Measurements from ENCODE around the gene SMC3. TPM values are rescaled to one million over a fixed set of nuclear protein-coding genes. Genes with fewer than 3 reads are reported as not detected.
A peak's percentile ranks its signal among the peaks of the same experiment; 100 is the strongest.

Gene SMC3
- total RNA-seq, 1 experiment from 2014 or later: 64.3 TPM

GRCh38 chr10:110566472-110567200, 859 bp upstream of the SMC3 start:
- Histone ChIP-seq H4K20me1 (ENCODE audit: insufficient read depth) (peaks cover 15% of the 10 kb centered on the region; the same call in 1 of the 2 replicates), H3K27ac (ENCODE audit: low read depth, low read length) (peak overlapping the region; percentile 72), H3K4me2 (ENCODE audit: low read length) (peak overlapping the region; percentile 91), H3K36me3 (ENCODE audit: control insufficient read depth in 1 of 2, insufficient read depth in 2 of 2, low read length in 2 of 2) (peaks cover 2 to 10% of the 10 kb centered on the region in 2 experiments; a peak in 3 of 4 replicates), H3K9me2 (ENCODE audit: insufficient read depth) (no peaks in the 10 kb centered on the region), H3K79me2 (ENCODE audit: insufficient read depth, low read length) (peaks cover 41% of the 10 kb centered on the region), H3K9me3 (ENCODE audit: control insufficient read depth in 1 of 2, insufficient read depth in 1 of 2, low read depth in 1 of 2, low read length in 2 of 2) (no peaks in the 10 kb centered on the region), H3K9ac (ENCODE audit: low read length) (peak overlapping the region; percentile 86), H2AFZ (ENCODE audit: low read depth, low read length, poor library complexity, severe bottlenecking) (peak overlapping the region; percentile 89), H3K4me1 (ENCODE audit: control insufficient read depth in 1 of 2, insufficient read depth in 2 of 2, low read length in 2 of 2) (peaks cover 8 to 21% of the 10 kb centered on the region in 2 experiments; a peak in 3 of 4 replicates), H3K4me3 (replicated peaks in 1 of 2; ENCODE audit: low read depth in 1 of 2, low read length in 2 of 2) (peak overlapping the region; percentile 70 to 87), H3K27me3 (ENCODE audit: insufficient read depth, low read length) (no peaks in the 10 kb centered on the region)
- BruUV-seq (replicated peaks): TSS peak; percentile 99
- ChIA-PET CTCF (no interaction called here), POLR2A (no interaction called here), RAD21 (ENCODE audit: low non-redundant PET in 1 of 2, low total read pairs in 2 of 2, uncharacterized antibody in 2 of 2, unreplicated experiment in 2 of 2) (no interaction called here)
- no peak for ATAC-seq
- intact Hi-C loops (cut with micrococcal nuclease): loop anchor here (5.0 kb wide), 1 partner anchor 69 kb away; the partner anchor contains the start of gene DUSP5
- no peak for DNase-seq (ENCODE audit: low read depth, low spot score)
- TF ChIP-seq ZBTB33 (IDR thresholded peaks at IDR 0.05; ENCODE audit: extremely low read depth, insufficient replicate concordance, low read length) (no peak), EZH2phosphoT487 (IDR thresholded peaks at IDR 0.05; ENCODE audit: borderline replicate concordance) (no peak), YY1 (IDR thresholded peaks at IDR 0.05; ENCODE audit: extremely low read depth, insufficient replicate concordance, low read depth, low read length) (no peak), CBX3 (IDR thresholded peaks at IDR 0.05; ENCODE audit: low read depth) (no peak), EZH2 (IDR thresholded peaks at IDR 0.05) (no peak), MAX (IDR thresholded peaks at IDR 0.05) (no peak), POLR2A (IDR thresholded peaks at IDR 0.05; ENCODE audit: borderline replicate concordance, extremely low read depth, insufficient read depth, insufficient read length) (no peak), TCF7L2 (IDR thresholded peaks at IDR 0.05; ENCODE audit: borderline replicate concordance, extremely low read depth, insufficient read depth, insufficient read length) (no peak), EGR1 (IDR thresholded peaks at IDR 0.05; ENCODE audit: low read depth) (no peak), CEBPB (IDR thresholded peaks at IDR 0.05; ENCODE audit: low read depth) (no peak), SP1 (IDR thresholded peaks at IDR 0.05; ENCODE audit: low read depth) (no peak), ZNF274 (IDR thresholded peaks at IDR 0.05; ENCODE audit: low read depth, low read length) (no peak), CTCF (IDR thresholded peaks at IDR 0.05 in 2 of 3, conservative IDR thresholded peaks at IDR 0.05 in 1 of 3; ENCODE audit: borderline replicate concordance in 1 of 3, insufficient read depth in 1 of 3, low read depth in 2 of 3, low read length in 2 of 3) (no peak), RAD21 (IDR thresholded peaks at IDR 0.05; ENCODE audit: low read depth) (no peak), FOSL1 (IDR thresholded peaks at IDR 0.05; ENCODE audit: low read depth) (no peak; the same call in 1 of the 2 replicates), JUND (IDR thresholded peaks at IDR 0.05) (no peak), ZFX (IDR thresholded peaks at IDR 0.05) (no peak), POLR2AphosphoS5 (IDR thresholded peaks at IDR 0.05; ENCODE audit: low read depth, low read length) (no peak), ATF3 (IDR thresholded peaks at IDR 0.05) (no peak), SIN3A (IDR thresholded peaks at IDR 0.05; ENCODE audit: low read depth) (no peak)

Measured in HCT116 (cell line).